GM12878 (cell line): ENCODE results near the gene TUT1. TPM values are rescaled to one million over a fixed set of nuclear protein-coding genes. Genes with fewer than 3 reads are reported as not detected.

Experiments used
- ATAC-seq: fragments of 200-7000 bp; cut with Tn5 transposase; 3 replicates; pipeline ENCODE4 v1.9.1; 2020; ENCODE audit warnings: mild to moderate bottlenecking, moderate library complexity
- BruUV-seq: library from RNA; stranded (reverse); fragments of 400-500 nt; replicated peaks from 2 replicates; lab custom pipeline; 2021; lab: Mats Ljungman, UMichigan
- CTCF ChIA-PET: fragments of 300-600 bp; sonication (Branson Sonifier 250); formaldehyde crosslinking; extraction: SDS; loops from one replicate; lab custom pipeline; 2021; ENCODE audit warnings: inconsistent platforms; lab: Yijun Ruan, JAX
- POLR2A ChIA-PET: fragments of 350-600 bp; formaldehyde crosslinking; extraction: SDS; loops from one replicate; lab custom pipeline; 2021; ENCODE audit warnings: inconsistent platforms; lab: Charles Lee
- RAD21 ChIA-PET: fragments of 300-600 bp; sonication (Branson Sonifier 250); formaldehyde crosslinking; loops from one replicate; lab custom pipeline; 2023; ENCODE audit warnings: antibody characterized with exemption; ENCODE audit not compliant: unreplicated experiment; lab: Charles Lee
- SMC1A ChIA-PET: fragments of 300-600 bp; sonication (Branson Sonifier 250); formaldehyde crosslinking; loops from one replicate; lab custom pipeline; 2023; ENCODE audit not compliant: unreplicated experiment, uncharacterized antibody; lab: Charles Lee
- DNase-seq: peaks from one replicate; pipeline ENCODE4 v3.0.0-alpha.2; 2011; ENCODE audit warnings: low read depth, low spot score
- FAIRE-seq: peaks from 3 replicates; lab custom pipeline; 2011; peaks lifted over from hg19 to GRCh38; lab: Jason Lieb, UNC
- H2AFZ ChIP-seq: 2 replicates; pipeline ENCODE4 v1.6.0; 2011; ENCODE audit warnings: low read depth, low read length, control low read depth; ENCODE audit not compliant: control insufficient read depth
- H3K27ac ChIP-seq: 2 replicates; pipeline ENCODE4 v1.5.1; 2011; ENCODE audit warnings: control low read depth; ENCODE audit not compliant: control insufficient read depth, insufficient read depth
- H3K27me3 ChIP-seq, 2 experiments: replicated peaks in 1 of 2; 2 replicates each; pipeline versions ENCODE4 v1.6.0 to v1.6.1; 2011; ENCODE audit warnings: low read length in 1 of 2; ENCODE audit not compliant: control insufficient read depth in 2 of 2, insufficient read depth in 2 of 2
- H3K36me3 ChIP-seq, 2 experiments: 2 replicates each; pipeline ENCODE4 v1.5.1; 2011; ENCODE audit warnings: low read length in 1 of 2; ENCODE audit not compliant: control insufficient read depth in 2 of 2, insufficient read depth in 2 of 2
- H3K4me1 ChIP-seq: 2 replicates; pipeline ENCODE4 v1.6.1; 2011; ENCODE audit warnings: mild to moderate bottlenecking, low read length, moderate library complexity, mixed read lengths; ENCODE audit not compliant: control insufficient read depth, insufficient read depth
- H3K4me2 ChIP-seq: 2 replicates; pipeline ENCODE4 v1.6.0; 2011; ENCODE audit warnings: control low read depth; ENCODE audit not compliant: control insufficient read depth, insufficient read depth
- H3K4me3 ChIP-seq: fragments of 200-600 bp; sonication (generic); 2 replicates; pipeline ENCODE4 v1.5.1; 2016
- H3K79me2 ChIP-seq: 2 replicates; pipeline ENCODE4 v1.6.0; 2011; ENCODE audit warnings: low read length; ENCODE audit not compliant: control insufficient read depth, insufficient read depth
- H3K9ac ChIP-seq: 2 replicates; pipeline ENCODE4 v1.8.0; 2011; ENCODE audit warnings: low read length, control low read depth, mixed read lengths; ENCODE audit not compliant: control insufficient read depth, insufficient read depth
- H3K9me3 ChIP-seq: replicated peaks from 3 replicates; pipeline ENCODE4 v1.5.1; 2011; ENCODE audit warnings: mild to moderate bottlenecking, low read length; ENCODE audit not compliant: control insufficient read depth, insufficient read depth
- H4K20me1 ChIP-seq: 2 replicates; pipeline ENCODE4 v1.6.0; 2011; ENCODE audit not compliant: control insufficient read depth, insufficient read depth
- TCF12 ChIP-seq: IDR thresholded peaks from 2 replicates; pipeline ENCODE4 v1.6.1; 2011; ENCODE audit warnings: low read depth, mild to moderate bottlenecking, low read length
- WGBS: methylation state at CpG from one replicate; pipeline ENCODE4 v1.1.6; 2016; ENCODE audit warnings: low lambda C conversion rate; ENCODE audit not compliant: insufficient replicate concordance, insufficient coverage; ENCODE audit errors: missing lambda C conversion rate; 5-methylcytosine and 5-hydroxymethylcytosine counted together
- in situ Hi-C: fragments of 300-500 bp; cut with MboI; formaldehyde crosslinking; loops from 9 replicates; pipeline ENCODE4 v1.14.3; 2018; ENCODE audit warnings: mixed read lengths
- intact Hi-C: fragments of 100-400 bp; cut with micrococcal nuclease; formaldehyde crosslinking; loops from one replicate; pipeline ENCODE4 v1.14.2; 2022; ENCODE audit not compliant: unreplicated experiment
- microRNA-seq: library from miRNA; unstranded; fragments of <30 nt; microRNA quantifications from one replicate; pipeline ENCODE4, GENCODE V29; 2018
- polyA plus RNA-seq, 11 experiments: library from polyadenylated mRNA; depleted of rRNA in 4 of 11; unstranded in 6 of 11; stranded (reverse) in 5 of 11; fragments of >200 nt; fragmentation: Nextera tagmentation in 4 of 11; fragmentation: Illumina TruSeq in 1 of 11; extraction: Ambion mirVana in 4 of 11; extraction: Trizol in 1 of 11; gene quantifications; 1 replicate in 1 of 11; 2 replicates in 10 of 11; pipeline versions ENCODE4 v1.2.1 to v1.2.3, GENCODE V29; 2011 to 2016; ENCODE audit warnings: inconsistent platforms in 2 of 11, missing spikeins in 2 of 11, low read depth in 1 of 11
- small RNA-seq: library from RNA; depleted of rRNA; stranded (forward); fragments of <200 nt; gene quantifications from one replicate; pipeline ENCODE3, GENCODE V24; 2014
- total RNA-seq, 4 experiments: library from RNA; depleted of rRNA in 3 of 4; stranded (reverse); fragments of >200 nt in 3 of 4; fragmentation: Illumina TruSeq in 1 of 4; extraction: Trizol in 1 of 4; gene quantifications; 2 replicates each; pipeline versions ENCODE4 v1.2.1 to v1.2.3, GENCODE V29; 2013 to 2021
- TF ChIP-seq, protein P1 (sequence below): fragments of 450-650 bp; IDR thresholded peaks from 2 replicates; pipeline ENCODE4 v1.6.1; 2016; ENCODE audit warnings: mild to moderate bottlenecking

Gene TUT1
- total and polyA plus RNA-seq, 10 of the 15 experiments (the other 5 are each of a cell fraction or from before 2014, with no cell fraction given) = 1.1 to 29.9 (median 16.2) TPM

DNA sequence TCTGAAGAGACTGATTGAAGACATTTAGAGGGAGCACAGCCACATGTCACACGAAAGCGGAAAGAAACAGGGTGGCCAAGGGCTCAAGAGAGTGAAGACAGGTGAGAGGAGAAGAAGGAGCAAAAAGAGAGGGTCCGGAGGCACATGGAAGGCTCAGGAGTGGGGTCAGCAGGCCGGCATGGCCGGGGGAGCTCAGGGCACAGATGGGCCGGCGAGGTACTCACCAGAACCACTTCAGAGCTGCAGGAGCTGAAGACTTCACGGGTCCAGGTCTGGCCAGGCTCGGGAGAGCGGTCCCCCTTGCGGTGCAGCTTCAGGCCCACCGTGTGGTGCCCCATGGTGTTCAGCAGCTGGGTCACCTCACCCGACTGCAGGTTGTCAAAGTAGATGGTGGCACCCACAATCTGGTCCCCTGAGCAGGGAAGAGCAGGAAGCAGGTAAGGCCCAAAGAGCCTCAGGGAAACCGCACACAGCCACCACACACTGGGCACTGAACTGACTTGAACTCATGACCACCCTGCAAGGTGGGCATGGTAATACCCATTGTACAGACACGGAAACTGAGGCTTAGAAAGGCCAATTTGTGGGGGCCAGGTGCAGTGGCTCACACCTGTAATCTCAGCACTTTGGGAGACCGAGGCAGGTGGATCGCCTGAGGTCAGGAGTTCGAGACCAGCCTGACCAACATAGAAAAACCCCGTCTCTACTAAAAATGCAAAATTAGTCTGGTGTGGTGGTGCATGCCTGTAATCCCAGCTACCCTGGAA, 56.4 kb downstream of the TUT1 start (continued):
- TF ChIP-seq, protein P1, sequence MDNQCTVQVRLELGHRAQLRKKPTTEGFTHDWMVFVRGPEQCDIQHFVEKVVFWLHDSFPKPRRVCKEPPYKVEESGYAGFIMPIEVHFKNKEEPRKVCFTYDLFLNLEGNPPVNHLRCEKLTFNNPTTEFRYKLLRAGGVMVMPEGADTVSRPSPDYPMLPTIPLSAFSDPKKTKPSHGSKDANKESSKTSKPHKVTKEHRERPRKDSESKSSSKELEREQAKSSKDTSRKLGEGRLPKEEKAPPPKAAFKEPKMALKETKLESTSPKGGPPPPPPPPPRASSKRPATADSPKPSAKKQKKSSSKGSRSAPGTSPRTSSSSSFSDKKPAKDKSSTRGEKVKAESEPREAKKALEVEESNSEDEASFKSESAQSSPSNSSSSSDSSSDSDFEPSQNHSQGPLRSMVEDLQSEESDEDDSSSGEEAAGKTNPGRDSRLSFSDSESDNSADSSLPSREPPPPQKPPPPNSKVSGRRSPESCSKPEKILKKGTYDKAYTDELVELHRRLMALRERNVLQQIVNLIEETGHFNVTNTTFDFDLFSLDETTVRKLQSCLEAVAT = no peak

DNA sequence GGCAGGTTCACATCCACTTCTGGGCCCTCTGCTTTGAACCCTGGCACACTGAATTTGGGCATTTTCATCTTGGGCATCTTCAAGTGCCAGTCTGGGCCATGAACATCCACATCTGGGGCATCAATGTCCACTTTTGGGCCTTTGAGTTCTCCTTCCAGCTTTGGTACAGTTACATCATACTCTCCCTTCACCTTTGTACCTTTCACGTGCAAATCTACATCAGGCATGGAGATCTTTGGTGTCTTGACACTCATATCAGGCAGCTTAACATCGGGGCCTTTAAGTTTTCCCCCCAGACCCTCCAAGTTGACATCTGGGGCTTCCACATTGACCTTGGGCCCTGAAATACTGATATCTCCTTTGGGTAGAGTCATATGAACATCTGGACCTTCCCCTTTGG, 59.2 kb downstream of the TUT1 start:
- no peak overlapping the region for H3K9ac ChIP-seq
- intact Hi-C loops = no loop called here
- DNase-seq (no peak), FAIRE-seq (no peak)
- no peaks in the 10 kb centered on the region for H3K4me1 ChIP-seq
- BruUV-seq = no TSS peak
- no peak overlapping the region for H3K4me2 ChIP-seq
- in situ Hi-C loops = no loop called here
- H2AFZ ChIP-seq = no peak overlapping the region
- H4K20me1 ChIP-seq = no peaks in the 10 kb centered on the region; the same call in 1 of the 2 replicates
- H3K9me3 ChIP-seq = no peaks in the 10 kb centered on the region; the same call in 2 of the 3 replicates
- H3K27me3 ChIP-seq = no peaks in the 10 kb centered on the region
- H3K27ac ChIP-seq = no peak overlapping the region
- peaks cover 6 to 20% of the 10 kb centered on the region in 2 experiments; a peak in 3 of 4 replicates for H3K36me3 ChIP-seq
- H3K79me2 ChIP-seq = no peaks in the 10 kb centered on the region
- SMC1A ChIA-PET = no interaction called here
- POLR2A ChIA-PET = no interaction called here
- TF ChIP-seq TCF12 = no peak
- TF ChIP-seq, all 136 proteins: peak for 0
- H3K4me3 ChIP-seq = no peak overlapping the region
- WGBS = 74% methylated on average over 2 of the region's 2 CpGs
- ChIA-PET CTCF (no interaction called here), RAD21 (no interaction called here)
- ATAC-seq = no peak

Small RNA genes lying within 50 kb of the gene (microRNA-seq; reads per million reads assigned to microRNA genes)
- 1.3 reads per million for gene MIR6747

Small RNA genes lying within 50 kb of the gene (small RNA-seq; reads per million reads assigned to genes)
- not detected for gene AP001458.1
- not detected for gene EEF1G
- 0.74 reads per million, percentile 21 among the genes with 10 or more reads in this experiment for gene MIR6747

Other genes with a start within 250 kb of the TUT1 start
Only the 7 nearest of the 28 such genes appear.
- gene AHNAK, start 44.7 kb downstream of the TUT1 start, total RNA-seq (2014; rRNA removed) = 44.4 and 46.6 TPM in 2 replicates
- gene AHNAK, start 44.7 kb downstream of the TUT1 start, total RNA-seq (2014; rRNA removed; fragmentation: Illumina TruSeq; extraction: Trizol) = 43.5 and 49.6 TPM in 2 replicates
- 90.0 and 90.3 TPM in 2 replicates for gene AHNAK, start 44.7 kb downstream of the TUT1 start, total RNA-seq (2021)
- 12.7 and 16.1 TPM in 2 replicates for gene AHNAK, start 44.7 kb downstream of the TUT1 start, polyA plus RNA-seq (2011; rRNA removed)
- 42.3 and 53.4 TPM in 2 replicates for gene AHNAK, start 44.7 kb downstream of the TUT1 start, polyA plus RNA-seq (2014; fragmentation: Illumina TruSeq; extraction: Trizol)
- gene AHNAK, start 44.7 kb downstream of the TUT1 start, polyA plus RNA-seq (2014; fragmentation: Nextera tagmentation; extraction: Ambion mirVana) = 1 to 10 TPM in 1 of 2 experiments, under 1 TPM in 1; 0.76 to 1.2 TPM
- gene AHNAK, start 44.7 kb downstream of the TUT1 start, polyA plus RNA-seq (2014; rRNA removed) = 22.5 and 23.5 TPM in 2 replicates
- 10 to 100 TPM; 11.8 to 16.4 TPM for gene AHNAK, start 44.7 kb downstream of the TUT1 start, polyA plus RNA-seq (2016; fragmentation: Nextera tagmentation; extraction: Ambion mirVana)
- gene EEF1G, start 17.6 kb downstream of the TUT1 start, total RNA-seq (2014; rRNA removed) = 2,512 and 2,611 TPM in 2 replicates
- gene EEF1G, start 17.6 kb downstream of the TUT1 start, total RNA-seq (2014; rRNA removed; fragmentation: Illumina TruSeq; extraction: Trizol) = 2,491 and 2,551 TPM in 2 replicates
- 2,218 and 2,306 TPM in 2 replicates for gene EEF1G, start 17.6 kb downstream of the TUT1 start, total RNA-seq (2021)
- gene EEF1G, start 17.6 kb downstream of the TUT1 start, polyA plus RNA-seq (2011; rRNA removed) = 1,766 and 2,335 TPM in 2 replicates
- gene EEF1G, start 17.6 kb downstream of the TUT1 start, polyA plus RNA-seq (2014; fragmentation: Illumina TruSeq; extraction: Trizol) = 2,336 and 2,739 TPM in 2 replicates
- 1,000 to 10,000 TPM; 1,227 to 1,233 TPM for gene EEF1G, start 17.6 kb downstream of the TUT1 start, polyA plus RNA-seq (2014; fragmentation: Nextera tagmentation; extraction: Ambion mirVana)
- gene EEF1G, start 17.6 kb downstream of the TUT1 start, polyA plus RNA-seq (2014; rRNA removed) = 2,498 and 2,961 TPM in 2 replicates
- gene EEF1G, start 17.6 kb downstream of the TUT1 start, polyA plus RNA-seq (2016; fragmentation: Nextera tagmentation; extraction: Ambion mirVana) = 100 to 1,000 TPM; 850 to 912 TPM
- 195 and 201 TPM in 2 replicates for gene MTA2, start 10.3 kb upstream of the TUT1 start, total RNA-seq (2014; rRNA removed)
- gene MTA2, start 10.3 kb upstream of the TUT1 start, total RNA-seq (2014; rRNA removed; fragmentation: Illumina TruSeq; extraction: Trizol) = 174 and 178 TPM in 2 replicates
- 189 and 196 TPM in 2 replicates for gene MTA2, start 10.3 kb upstream of the TUT1 start, total RNA-seq (2021)
- 43.2 and 53.2 TPM in 2 replicates for gene MTA2, start 10.3 kb upstream of the TUT1 start, polyA plus RNA-seq (2011; rRNA removed)
- gene MTA2, start 10.3 kb upstream of the TUT1 start, polyA plus RNA-seq (2014; fragmentation: Illumina TruSeq; extraction: Trizol) = 198 and 201 TPM in 2 replicates
- gene MTA2, start 10.3 kb upstream of the TUT1 start, polyA plus RNA-seq (2014; fragmentation: Nextera tagmentation; extraction: Ambion mirVana) = 1 to 10 TPM; 6.7 to 6.8 TPM
- gene MTA2, start 10.3 kb upstream of the TUT1 start, polyA plus RNA-seq (2014; rRNA removed) = 135 and 137 TPM in 2 replicates
- gene MTA2, start 10.3 kb upstream of the TUT1 start, polyA plus RNA-seq (2016; fragmentation: Nextera tagmentation; extraction: Ambion mirVana) = 10 to 100 TPM; 76.3 to 90.3 TPM
- 22.5 and 23.9 TPM in 2 replicates for gene EML3, start 21.3 kb upstream of the TUT1 start, total RNA-seq (2014; rRNA removed)
- gene EML3, start 21.3 kb upstream of the TUT1 start, total RNA-seq (2014; rRNA removed; fragmentation: Illumina TruSeq; extraction: Trizol) = 14.0 and 17.3 TPM in 2 replicates
- gene EML3, start 21.3 kb upstream of the TUT1 start, total RNA-seq (2021) = 69.8 and 82.5 TPM in 2 replicates
- gene EML3, start 21.3 kb upstream of the TUT1 start, polyA plus RNA-seq (2011; rRNA removed) = 18.4 and 27.1 TPM in 2 replicates
- 16.3 and 21.9 TPM in 2 replicates for gene EML3, start 21.3 kb upstream of the TUT1 start, polyA plus RNA-seq (2014; fragmentation: Illumina TruSeq; extraction: Trizol)
- 1 to 10 TPM in 1 of 2 experiments, under 1 TPM in 1; 0.58 to 1.2 TPM for gene EML3, start 21.3 kb upstream of the TUT1 start, polyA plus RNA-seq (2014; fragmentation: Nextera tagmentation; extraction: Ambion mirVana)
- gene EML3, start 21.3 kb upstream of the TUT1 start, polyA plus RNA-seq (2014; rRNA removed) = 45.7 and 61.0 TPM in 2 replicates
- 10 to 100 TPM; 25.6 to 26.8 TPM for gene EML3, start 21.3 kb upstream of the TUT1 start, polyA plus RNA-seq (2016; fragmentation: Nextera tagmentation; extraction: Ambion mirVana)
- 0.60 and 1.7 TPM in 2 replicates for gene ROM1, start 21.7 kb upstream of the TUT1 start, total RNA-seq (2014; rRNA removed)
- gene ROM1, start 21.7 kb upstream of the TUT1 start, total RNA-seq (2014; rRNA removed; fragmentation: Illumina TruSeq; extraction: Trizol) = 1.1 TPM in 2 replicates
- 1.2 and 1.9 TPM in 2 replicates for gene ROM1, start 21.7 kb upstream of the TUT1 start, total RNA-seq (2021)
- gene ROM1, start 21.7 kb upstream of the TUT1 start, polyA plus RNA-seq (2011; rRNA removed) = 0.42 and 0.82 TPM in 2 replicates
- gene ROM1, start 21.7 kb upstream of the TUT1 start, polyA plus RNA-seq (2014; fragmentation: Illumina TruSeq; extraction: Trizol) = 1.5 and 1.6 TPM in 2 replicates
- gene ROM1, start 21.7 kb upstream of the TUT1 start, polyA plus RNA-seq (2014; fragmentation: Nextera tagmentation; extraction: Ambion mirVana) = under 1 TPM; 0.42 TPM
- 0.67 and 2.0 TPM in 2 replicates for gene ROM1, start 21.7 kb upstream of the TUT1 start, polyA plus RNA-seq (2014; rRNA removed)
- gene ROM1, start 21.7 kb upstream of the TUT1 start, polyA plus RNA-seq (2016; fragmentation: Nextera tagmentation; extraction: Ambion mirVana) = 1 to 10 TPM; 2.4 to 3.0 TPM
- gene B3GAT3, start 30.5 kb upstream of the TUT1 start, total RNA-seq (2014; rRNA removed) = 34.3 and 42.4 TPM in 2 replicates
- 12.3 and 14.1 TPM in 2 replicates for gene B3GAT3, start 30.5 kb upstream of the TUT1 start, total RNA-seq (2014; rRNA removed; fragmentation: Illumina TruSeq; extraction: Trizol)
- 42.4 and 43.2 TPM in 2 replicates for gene B3GAT3, start 30.5 kb upstream of the TUT1 start, total RNA-seq (2021)
- 7.0 and 17.2 TPM in 2 replicates for gene B3GAT3, start 30.5 kb upstream of the TUT1 start, polyA plus RNA-seq (2011; rRNA removed)
- gene B3GAT3, start 30.5 kb upstream of the TUT1 start, polyA plus RNA-seq (2014; fragmentation: Illumina TruSeq; extraction: Trizol) = 1.1 and 8.3 TPM in 2 replicates
- 1 to 10 TPM in 1 of 2 experiments, under 1 TPM in 1; 0.31 to 2.8 TPM for gene B3GAT3, start 30.5 kb upstream of the TUT1 start, polyA plus RNA-seq (2014; fragmentation: Nextera tagmentation; extraction: Ambion mirVana)
- 52.7 and 56.5 TPM in 2 replicates for gene B3GAT3, start 30.5 kb upstream of the TUT1 start, polyA plus RNA-seq (2014; rRNA removed)
- gene B3GAT3, start 30.5 kb upstream of the TUT1 start, polyA plus RNA-seq (2016; fragmentation: Nextera tagmentation; extraction: Ambion mirVana) = 10 to 100 TPM; 50.0 to 51.7 TPM
- gene GANAB, start 55.1 kb upstream of the TUT1 start, total RNA-seq (2014; rRNA removed) = 95.9 and 98.9 TPM in 2 replicates
- 73.2 and 76.7 TPM in 2 replicates for gene GANAB, start 55.1 kb upstream of the TUT1 start, total RNA-seq (2014; rRNA removed; fragmentation: Illumina TruSeq; extraction: Trizol)
- 161 and 175 TPM in 2 replicates for gene GANAB, start 55.1 kb upstream of the TUT1 start, total RNA-seq (2021)
- gene GANAB, start 55.1 kb upstream of the TUT1 start, polyA plus RNA-seq (2011; rRNA removed) = 93.6 and 153 TPM in 2 replicates
- 134 and 140 TPM in 2 replicates for gene GANAB, start 55.1 kb upstream of the TUT1 start, polyA plus RNA-seq (2014; fragmentation: Illumina TruSeq; extraction: Trizol)
- gene GANAB, start 55.1 kb upstream of the TUT1 start, polyA plus RNA-seq (2014; fragmentation: Nextera tagmentation; extraction: Ambion mirVana) = 1 to 10 TPM; 4.5 to 6.4 TPM
- 103 and 117 TPM in 2 replicates for gene GANAB, start 55.1 kb upstream of the TUT1 start, polyA plus RNA-seq (2014; rRNA removed)
- 100 to 1,000 TPM; 102 to 107 TPM for gene GANAB, start 55.1 kb upstream of the TUT1 start, polyA plus RNA-seq (2016; fragmentation: Nextera tagmentation; extraction: Ambion mirVana)